ENCODE data around the gene PARD3. TPM values are rescaled to one million over a fixed set of nuclear protein-coding genes. Genes with fewer than 3 reads are reported as not detected.

Gene PARD3
- total and polyA plus RNA-seq, 2 experiments from 2014 or later: 6.3 to 21.2 TPM

GRCh38 chr10:34168439-34168838 is 646.7 kb downstream of the PARD3 start:
- in situ Hi-C loops (cut with MboI): no loop called here
- Histone ChIP-seq H3K4me2 (ENCODE audit: unreplicated experiment) (no peak overlapping the region), H3K4me3 (no peak overlapping the region), H2AFZ (no peak overlapping the region), H3K36me3 (ENCODE audit: low read depth) (no peaks in the 10 kb centered on the region), H3F3A (ENCODE audit: insufficient read depth) (peaks cover 20% of the 10 kb centered on the region), H3K9me3 (ENCODE audit: low read depth) (no peaks in the 10 kb centered on the region), H3K27me3 (replicated peaks; ENCODE audit: insufficient read depth) (no peaks in the 10 kb centered on the region), H3K4me1 (ENCODE audit: insufficient read depth) (peaks cover 19% of the 10 kb centered on the region), H3K9ac (no peak overlapping the region), H3K79me2 (ENCODE audit: insufficient read depth) (no peaks in the 10 kb centered on the region), H4K20me1 (ENCODE audit: insufficient read depth) (no peaks in the 10 kb centered on the region), H3K9me2 (ENCODE audit: insufficient read depth) (no peaks in the 10 kb centered on the region), H3K27ac (no peak overlapping the region)
- DNase-seq: no peak
- WGBS, 2 experiments (ENCODE audit: low coverage in 1 of 2, low lambda C conversion rate in 2 of 2, missing lambda C conversion rate in 2 of 2): 71 to 74% methylated on average over 4 of the region's 4 CpGs
- no peak for TF ChIP-seq EZH2 (IDR thresholded peaks at IDR 0.05; ENCODE audit: insufficient read depth, poor library complexity, severe bottlenecking)

- H3K9me2 ChIP-seq (ENCODE audit: insufficient read depth): no peaks in the 10 kb centered on the region
- no peaks in the 10 kb centered on the region for H3K27me3 ChIP-seq (replicated peaks; ENCODE audit: insufficient read depth)
- no peak overlapping the region for H3K4me2 ChIP-seq (ENCODE audit: unreplicated experiment)
- H4K20me1 ChIP-seq (ENCODE audit: insufficient read depth): no peaks in the 10 kb centered on the region
- 96 to 98% methylated on average over 6 of the region's 6 CpGs for WGBS, 2 experiments (ENCODE audit: low coverage in 1 of 2, low lambda C conversion rate in 2 of 2, missing lambda C conversion rate in 2 of 2)
- no peak overlapping the region for H3K27ac ChIP-seq
- no peak overlapping the region for H3K4me3 ChIP-seq
- H3F3A ChIP-seq (ENCODE audit: insufficient read depth): peaks cover 4% of the 10 kb centered on the region
- H3K9ac ChIP-seq: no peak overlapping the region
- no peaks in the 10 kb centered on the region for H3K9me3 ChIP-seq (ENCODE audit: low read depth)
- peaks cover 8% of the 10 kb centered on the region for H3K4me1 ChIP-seq (ENCODE audit: insufficient read depth)
- no peak overlapping the region for H2AFZ ChIP-seq
- in situ Hi-C loops (cut with MboI): no loop called here
- H3K79me2 ChIP-seq (ENCODE audit: insufficient read depth): no peaks in the 10 kb centered on the region
- no peaks in the 10 kb centered on the region for H3K36me3 ChIP-seq (ENCODE audit: low read depth)
- no peak for DNase-seq
- TF ChIP-seq EZH2 (IDR thresholded peaks at IDR 0.05; ENCODE audit: insufficient read depth, poor library complexity, severe bottlenecking) (no peak), EZH2phosphoT487 (IDR thresholded peaks at IDR 0.05; ENCODE audit: insufficient read depth, low read depth) (no peak)
Observed at GRCh38 chr10:34166823-34167222, 648.3 kb downstream of the PARD3 start.

- Histone ChIP-seq H3K36me3 (ENCODE audit: low read depth) (no peaks in the 10 kb centered on the region), H3K4me2 (ENCODE audit: unreplicated experiment) (no peak overlapping the region), H3K79me2 (ENCODE audit: insufficient read depth) (no peaks in the 10 kb centered on the region), H3K4me3 (no peak overlapping the region), H3K9me3 (ENCODE audit: low read depth) (no peaks in the 10 kb centered on the region), H3K9me2 (ENCODE audit: insufficient read depth) (no peaks in the 10 kb centered on the region), H3K27ac (no peak overlapping the region), H2AFZ (no peak overlapping the region), H3F3A (ENCODE audit: insufficient read depth) (peaks cover under 1% of the 10 kb centered on the region), H3K27me3 (replicated peaks; ENCODE audit: insufficient read depth) (no peaks in the 10 kb centered on the region), H3K9ac (no peak overlapping the region), H3K4me1 (ENCODE audit: insufficient read depth) (peaks cover 3% of the 10 kb centered on the region), H4K20me1 (ENCODE audit: insufficient read depth) (no peaks in the 10 kb centered on the region)
- 96% methylated on average over 5 of the region's 5 CpGs for WGBS, 2 experiments (ENCODE audit: low coverage in 1 of 2, low lambda C conversion rate in 2 of 2, missing lambda C conversion rate in 2 of 2)
- TF ChIP-seq EZH2phosphoT487 (IDR thresholded peaks at IDR 0.05; ENCODE audit: insufficient read depth, low read depth) (no peak), EZH2 (IDR thresholded peaks at IDR 0.05; ENCODE audit: insufficient read depth, poor library complexity, severe bottlenecking) (no peak)
- no peak for DNase-seq
- in situ Hi-C loops (cut with MboI): no loop called here
Observed at GRCh38 chr10:34166354-34166753, 648.7 kb downstream of the PARD3 start.

- no peaks in the 10 kb centered on the region for H3K4me1 ChIP-seq (ENCODE audit: insufficient read depth)
- H3K27ac ChIP-seq: no peak overlapping the region
- H3K9me3 ChIP-seq (ENCODE audit: low read depth): no peaks in the 10 kb centered on the region
- in situ Hi-C loops (cut with MboI): no loop called here
- H3K4me2 ChIP-seq (ENCODE audit: unreplicated experiment): no peak overlapping the region
- H3K79me2 ChIP-seq (ENCODE audit: insufficient read depth): no peaks in the 10 kb centered on the region
- no peak overlapping the region for H3K4me3 ChIP-seq
- no peaks in the 10 kb centered on the region for H3K9me2 ChIP-seq (ENCODE audit: insufficient read depth)
- TF ChIP-seq EZH2 (IDR thresholded peaks at IDR 0.05; ENCODE audit: insufficient read depth, poor library complexity, severe bottlenecking) (no peak), EZH2phosphoT487 (IDR thresholded peaks at IDR 0.05; ENCODE audit: insufficient read depth, low read depth) (no peak)
- no peaks in the 10 kb centered on the region for H4K20me1 ChIP-seq (ENCODE audit: insufficient read depth)
- H3K27me3 ChIP-seq (replicated peaks; ENCODE audit: insufficient read depth): no peaks in the 10 kb centered on the region
- 80 to 83% methylated on average over 3 of the region's 3 CpGs for WGBS, 2 experiments (ENCODE audit: low coverage in 1 of 2, low lambda C conversion rate in 2 of 2, missing lambda C conversion rate in 2 of 2)
- H3K9ac ChIP-seq: no peak overlapping the region
- no peaks in the 10 kb centered on the region for H3F3A ChIP-seq (ENCODE audit: insufficient read depth)
- H2AFZ ChIP-seq: no peak overlapping the region
- H3K36me3 ChIP-seq (ENCODE audit: low read depth): no peaks in the 10 kb centered on the region
- DNase-seq: no peak
Observed at GRCh38 chr10:34164029-34164428, 651.1 kb downstream of the PARD3 start.
